Gastroesophageal sphincter (tissue), 4 donors: ENCODE measurements around the gene TLR6. TPM values are rescaled to one million over a fixed set of nuclear protein-coding genes. Genes with fewer than 3 reads are reported as not detected.

Experiments used
- ATAC-seq: fragments of 150-250 bp; one replicate; pipeline ENCODE4 v1.9.1; 2016; ENCODE audit warnings: mild to moderate bottlenecking, moderate library complexity
- H3K27ac ChIP-seq, 4 donors: fragments of 200-600 bp; sonication (generic) in 3 of 4; 1 replicate in 3 of 4; 2 replicates in 1 of 4; pipeline ENCODE4 v1.5.1; 2016 to 2019
- H3K27me3 ChIP-seq: fragments of 200-600 bp; sonication (generic); one replicate; pipeline ENCODE4 v1.5.1; 2019
- H3K36me3 ChIP-seq, 2 donors: fragments of 200-600 bp; sonication (generic); one replicate each; pipeline ENCODE4 v1.5.1; 2019; ENCODE audit warnings: control low read depth in 1 of 2
- H3K4me1 ChIP-seq, 3 donors: fragments of 200-600 bp; sonication (generic); 1 replicate in 2 of 3; 2 replicates in 1 of 3; pipeline ENCODE4 v1.5.1; 2016 to 2019; ENCODE audit warnings: control low read depth in 2 of 3
- H3K4me3 ChIP-seq, 2 donors: fragments of 200-600 bp; sonication (generic); one replicate each; pipeline ENCODE4 v1.5.1; 2019; ENCODE audit warnings: mild to moderate bottlenecking in 1 of 2, moderate library complexity in 1 of 2
- H3K9me3 ChIP-seq, 3 donors: fragments of 200-600 bp; sonication (generic); one replicate each; pipeline ENCODE4 v1.5.1; 2017 to 2019; ENCODE audit warnings: control low read depth in 2 of 3
- EP300 ChIP-seq: sonication (generic); formaldehyde crosslinking; IDR thresholded peaks from one replicate; pipeline ENCODE4 v1.6.1; 2017; ENCODE audit warnings: antibody characterized with exemption, mild to moderate bottlenecking
- POLR2A ChIP-seq, 2 donors: fragments of 450-650 bp; IDR thresholded peaks; one replicate each; pipeline ENCODE4 v1.6.1; 2017; ENCODE audit warnings: antibody characterized with exemption in 2 of 2, mild to moderate bottlenecking in 2 of 2, moderate library complexity in 1 of 2
- POLR2AphosphoS5 ChIP-seq: sonication (generic); formaldehyde crosslinking; IDR thresholded peaks from one replicate; pipeline ENCODE4 v1.6.1; 2017; ENCODE audit warnings: antibody characterized with exemption
- WGBS, 2 donors: methylation state at CpG; one replicate each; pipeline ENCODE4 v1.1.5; 2018; ENCODE audit warnings: low coverage in 1 of 2; 5-methylcytosine and 5-hydroxymethylcytosine counted together
- total RNA-seq, 4 donors: library from RNA; depleted of rRNA; stranded (reverse); fragments of >200 nt; gene quantifications; one replicate each; pipeline ENCODE4 v1.1.0, GENCODE V29; 2016
- TF ChIP-seq, protein P1 (sequence below), 4 experiments: fragments of 200-600 bp in 2 of 4; fragments of 450-650 bp in 2 of 4; sonication (generic) in 1 of 4; IDR thresholded peaks; one replicate each; pipeline ENCODE4 v1.5.1; 2017 to 2019; ENCODE audit warnings: antibody characterized with exemption in 4 of 4, mild to moderate bottlenecking in 2 of 4, moderate library complexity in 2 of 4

Gene TLR6
- total RNA-seq, 4 donors from 2014 or later, result 1.4 to 2.4 (median 2.0) TPM

GRCh38 chr4:38842994-38843393, 13.6 kb downstream of the TLR6 start:
- TF ChIP-seq POLR2AphosphoS5, result no peak
- H3K4me3 ChIP-seq, result no peak overlapping the region
- no peak overlapping the region for H3K27ac ChIP-seq
- H3K4me1 ChIP-seq, result no peaks in the 10 kb centered on the region
- H3K9me3 ChIP-seq, result no peaks in the 10 kb centered on the region
- H3K36me3 ChIP-seq, result no peaks in the 10 kb centered on the region
- H3K27me3 ChIP-seq, result no peaks in the 10 kb centered on the region
- 79% methylated on average over 4 of the region's 4 CpGs; no CpG with 5 or more reads in 1 of the 2 donors for WGBS, 2 donors
- no peak for ATAC-seq

GRCh38 chr4:38837849-38838248, 18.8 kb downstream of the TLR6 start:
- H3K27me3 ChIP-seq, result no peaks in the 10 kb centered on the region
- WGBS, 2 donors, result 47 to 66% methylated on average over 2 of the region's 2 CpGs
- no peak overlapping the region for H3K27ac ChIP-seq
- H3K9me3 ChIP-seq, result peaks cover 0 to 36% (median 3%) of the 10 kb centered on the region in 3 donors
- no peaks in the 10 kb centered on the region for H3K36me3 ChIP-seq
- H3K4me3 ChIP-seq, result no peak overlapping the region
- H3K4me1 ChIP-seq, result no peaks in the 10 kb centered on the region
- ATAC-seq, result no peak
- TF ChIP-seq, protein P1, sequence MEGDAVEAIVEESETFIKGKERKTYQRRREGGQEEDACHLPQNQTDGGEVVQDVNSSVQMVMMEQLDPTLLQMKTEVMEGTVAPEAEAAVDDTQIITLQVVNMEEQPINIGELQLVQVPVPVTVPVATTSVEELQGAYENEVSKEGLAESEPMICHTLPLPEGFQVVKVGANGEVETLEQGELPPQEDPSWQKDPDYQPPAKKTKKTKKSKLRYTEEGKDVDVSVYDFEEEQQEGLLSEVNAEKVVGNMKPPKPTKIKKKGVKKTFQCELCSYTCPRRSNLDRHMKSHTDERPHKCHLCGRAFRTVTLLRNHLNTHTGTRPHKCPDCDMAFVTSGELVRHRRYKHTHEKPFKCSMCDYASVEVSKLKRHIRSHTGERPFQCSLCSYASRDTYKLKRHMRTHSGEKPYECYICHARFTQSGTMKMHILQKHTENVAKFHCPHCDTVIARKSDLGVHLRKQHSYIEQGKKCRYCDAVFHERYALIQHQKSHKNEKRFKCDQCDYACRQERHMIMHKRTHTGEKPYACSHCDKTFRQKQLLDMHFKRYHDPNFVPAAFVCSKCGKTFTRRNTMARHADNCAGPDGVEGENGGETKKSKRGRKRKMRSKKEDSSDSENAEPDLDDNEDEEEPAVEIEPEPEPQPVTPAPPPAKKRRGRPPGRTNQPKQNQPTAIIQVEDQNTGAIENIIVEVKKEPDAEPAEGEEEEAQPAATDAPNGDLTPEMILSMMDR (IDR thresholded peaks at IDR 0.05), result no peak
- TF ChIP-seq POLR2A (IDR thresholded peaks at IDR 0.05) (no peak), POLR2AphosphoS5 (no peak)

DNA sequence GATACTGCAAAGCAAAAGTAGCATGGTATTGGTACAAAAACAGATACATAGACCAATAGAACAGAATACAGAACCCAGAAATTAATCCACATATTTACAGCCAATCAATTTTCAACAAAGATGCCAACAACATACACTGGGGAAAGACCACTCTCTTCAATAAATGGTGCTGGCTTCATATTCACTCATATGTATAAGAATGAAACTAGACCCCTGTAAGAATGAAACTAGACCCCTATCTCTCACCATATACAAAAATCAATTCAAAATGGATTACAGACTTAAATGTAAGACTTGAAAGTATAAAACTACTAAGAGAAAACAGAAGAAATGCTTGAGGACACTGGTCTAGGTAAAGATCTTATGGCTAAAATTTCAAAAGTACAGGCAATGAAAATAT, 19.3 kb downstream of the TLR6 start:
- ATAC-seq, result no peak
- peaks cover 0 to 36% (median 3%) of the 10 kb centered on the region in 3 donors for H3K9me3 ChIP-seq
- no peaks in the 10 kb centered on the region for H3K4me1 ChIP-seq
- no peaks in the 10 kb centered on the region for H3K36me3 ChIP-seq
- TF ChIP-seq, protein P1 (IDR thresholded peaks at IDR 0.05), result no peak
- TF ChIP-seq EP300 (no peak), POLR2A (IDR thresholded peaks at IDR 0.05) (no peak), POLR2AphosphoS5 (no peak)
- H3K27me3 ChIP-seq, result no peaks in the 10 kb centered on the region
- H3K4me3 ChIP-seq, result no peak overlapping the region
- H3K27ac ChIP-seq, result no peak overlapping the region

DNA sequence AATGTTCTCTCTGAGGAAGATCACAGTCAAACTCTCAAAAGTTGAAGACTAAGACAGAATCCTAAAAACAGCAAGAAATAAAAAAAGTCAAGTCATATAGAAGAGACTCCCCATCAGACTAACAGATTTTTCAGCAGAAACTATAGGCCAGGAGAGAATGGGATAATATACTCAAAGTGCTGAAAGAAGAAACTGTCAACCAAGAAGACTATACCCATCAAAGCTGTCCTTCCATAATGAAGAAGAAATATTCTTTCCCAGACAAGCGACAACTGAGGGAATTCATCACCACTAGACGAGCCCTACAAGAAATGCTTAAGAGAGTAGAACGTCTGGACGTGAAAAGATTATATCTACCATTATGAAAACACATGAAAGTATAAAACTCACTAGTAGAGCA, 22.0 kb downstream of the TLR6 start:
- no peaks in the 10 kb centered on the region for H3K36me3 ChIP-seq
- no peak for ATAC-seq
- no peak for TF ChIP-seq EP300
- no peak for TF ChIP-seq POLR2AphosphoS5
- no peak for TF ChIP-seq POLR2A (IDR thresholded peaks at IDR 0.05)
- TF ChIP-seq, protein P1 (IDR thresholded peaks at IDR 0.05), result no peak
- peaks cover 0 to 36% (median 3%) of the 10 kb centered on the region in 3 donors for H3K9me3 ChIP-seq
- no peaks in the 10 kb centered on the region for H3K4me1 ChIP-seq
- H3K27me3 ChIP-seq, result no peaks in the 10 kb centered on the region
- no peak overlapping the region for H3K27ac ChIP-seq
- H3K4me3 ChIP-seq, result no peak overlapping the region
- WGBS, 2 donors, result 89 to 100% methylated on average over 2 to 4 of the region's 4 CpGs

DNA sequence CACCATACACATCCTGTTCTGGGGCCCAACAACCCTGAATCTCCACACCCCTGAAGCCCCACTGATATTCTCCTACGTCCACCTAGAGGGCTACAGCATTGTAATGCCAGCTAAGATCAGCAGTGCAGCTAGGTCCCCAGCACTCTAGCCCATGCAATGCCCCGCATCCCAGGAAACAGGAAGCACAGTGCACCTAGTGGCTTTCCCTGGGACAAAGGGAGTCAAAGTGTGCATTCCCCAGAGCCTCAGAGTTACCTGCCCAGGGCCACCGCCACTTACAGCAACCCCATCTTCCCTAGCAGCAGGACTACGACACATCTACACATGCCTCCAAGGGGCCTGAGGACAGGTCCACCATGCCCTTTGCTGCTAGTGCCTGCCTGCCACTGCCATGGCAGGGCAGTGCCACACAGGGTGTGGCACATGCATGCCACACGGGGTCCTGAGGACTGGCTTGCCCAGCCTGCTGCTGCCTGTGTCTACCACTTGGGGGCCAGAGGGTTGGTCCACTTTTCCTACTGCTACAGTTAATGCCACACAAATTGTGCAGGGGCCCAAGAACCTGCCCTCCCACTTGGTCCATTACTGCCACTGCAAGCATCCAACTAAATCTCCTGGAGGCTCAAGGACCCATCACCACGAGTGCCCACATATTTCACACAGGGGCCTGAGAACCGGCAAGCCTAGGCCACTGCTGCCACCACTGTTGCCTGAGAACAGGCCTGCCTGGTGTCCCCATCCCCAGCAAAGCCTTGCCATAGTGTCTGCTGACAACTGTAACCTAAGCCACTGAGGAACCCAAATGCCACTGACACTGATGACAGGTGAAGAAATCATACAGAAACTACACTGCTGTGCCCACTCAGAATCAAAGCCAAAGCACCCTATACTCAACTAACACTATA, 23.7 kb downstream of the TLR6 start:
- H3K36me3 ChIP-seq, result no peaks in the 10 kb centered on the region
- H3K27me3 ChIP-seq, result no peaks in the 10 kb centered on the region
- H3K9me3 ChIP-seq, result peaks cover 0 to 36% (median 3%) of the 10 kb centered on the region in 3 donors
- ATAC-seq, result no peak
- no CpG with 5 or more reads among the region's 7 CpGs for WGBS, 2 donors
- no peak overlapping the region for H3K27ac ChIP-seq
- no peaks in the 10 kb centered on the region for H3K4me1 ChIP-seq
- H3K4me3 ChIP-seq, result no peak overlapping the region
- TF ChIP-seq POLR2AphosphoS5, result no peak
- no peak for TF ChIP-seq EP300
- TF ChIP-seq POLR2A (IDR thresholded peaks at IDR 0.05), result no peak
- TF ChIP-seq, protein P1 (IDR thresholded peaks at IDR 0.05), result no peak
